OCI-LY1 (cell line): Measurements from ENCODE around the gene GMCL2.

Experiments used
- CTCF ChIP-seq: fragments of 200-600 bp; sonication (generic), shearing (Covaris generic); IDR thresholded peaks from 2 replicates; pipeline ENCODE4 v1.5.1; 2017; ENCODE audit warnings: mild to moderate bottlenecking, antibody characterized with exemption, low read length, moderate library complexity, mixed read lengths
- EZH2 ChIP-seq: fragments of 200-600 bp; sonication (generic), shearing (Covaris generic); IDR thresholded peaks from 2 replicates; pipeline ENCODE4 v1.8.0; 2017; ENCODE audit warnings: borderline replicate concordance, mixed run types, mild to moderate bottlenecking, antibody characterized with exemption, low read length, moderate library complexity, mixed read lengths

- no peak for TF ChIP-seq CTCF
- TF ChIP-seq EZH2, result no peak
These were observed 744 bp downstream of the GMCL2 start for GRCh38 chr5:178186427-178186826.
